ENCODE measurements around the gene ETV4. TPM values are rescaled to one million over a fixed set of nuclear protein-coding genes. Genes with fewer than 3 reads are reported as not detected.
A peak's percentile ranks its signal among the peaks of the same experiment; 100 is the strongest.
"Not testable (repeated sequence)": the region's sequence is repeated elsewhere in the genome, so short reads cannot be mapped to it uniquely, and the experiment has no call there.

ETV4 gene
- total RNA-seq, 1 donor from 2014 or later = 7.9 TPM

GRCh38 chr17:43517615-43518386 lies 28.3 kb downstream of the ETV4 start:
- DNase-seq (ENCODE audit: low read depth) = peak; percentile 70

- no peak for DNase-seq (ENCODE audit: low read depth)
These were observed 29.0 kb downstream of the ETV4 start for GRCh38 chr17:43517161-43517560.

DNA sequence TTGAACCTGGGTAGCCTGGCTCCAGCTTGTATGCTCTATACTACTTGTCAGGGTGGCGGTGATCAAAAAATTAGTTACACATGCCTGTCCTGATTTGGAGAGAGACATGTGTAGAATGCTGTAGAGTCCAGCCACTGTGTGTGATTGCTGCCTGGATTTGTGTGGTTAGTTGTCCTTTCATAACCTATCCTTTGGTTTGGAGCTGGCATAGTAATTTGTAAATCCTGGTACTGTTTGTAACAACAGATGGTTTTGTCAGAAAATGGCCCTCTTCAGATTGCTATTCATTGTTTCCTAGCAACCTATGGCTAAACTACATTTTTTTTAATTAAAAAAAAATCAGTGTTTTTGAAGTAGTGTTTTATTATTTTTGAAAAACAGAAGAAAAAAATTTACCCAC lies 30.5 kb downstream of the ETV4 start:
- DNase-seq (ENCODE audit: low read depth) = peak; percentile 60

DNA sequence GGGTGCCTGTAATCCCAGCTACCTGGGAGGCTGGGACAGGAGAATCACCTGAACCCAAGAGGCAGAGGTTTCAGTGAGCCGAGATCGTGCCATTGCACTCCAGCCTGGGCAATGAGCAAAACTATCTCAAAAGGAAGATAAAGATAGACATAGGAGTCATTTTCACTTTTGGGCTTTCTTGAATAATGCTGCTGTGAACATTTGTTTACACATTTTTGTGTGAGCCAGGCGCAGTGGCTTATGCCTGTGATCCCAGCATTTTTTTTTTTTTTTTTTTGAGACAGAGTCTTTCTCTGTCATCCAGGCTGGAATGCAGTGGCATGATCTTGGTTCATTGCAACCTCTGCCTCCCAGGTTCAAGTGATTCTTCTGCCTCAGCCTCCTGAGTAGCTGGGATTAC lies 34.9 kb downstream of the ETV4 start:
- DNase-seq (ENCODE audit: low read depth) = not testable (repeated sequence)

DNA sequence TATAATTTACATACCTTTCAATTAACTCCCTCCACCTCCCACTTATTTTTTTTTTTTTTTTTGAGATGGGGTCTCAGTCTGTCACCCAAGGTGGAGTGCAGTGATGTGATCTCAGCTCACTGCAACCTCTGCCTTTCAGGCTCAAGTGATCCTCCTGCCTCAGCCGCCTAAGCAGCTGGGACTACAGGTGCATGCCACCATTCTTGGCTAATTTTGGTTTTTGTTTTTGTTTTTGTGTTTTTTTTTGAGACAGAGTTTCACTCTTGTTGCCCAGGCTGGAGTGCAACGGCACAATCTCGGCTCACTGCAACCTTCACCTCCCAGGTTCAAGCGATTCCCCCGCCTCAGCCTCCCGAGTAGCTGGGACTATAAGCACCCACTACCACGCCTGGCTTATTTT lies 36.7 kb downstream of the ETV4 start:
- DNase-seq (ENCODE audit: low read depth) = not testable (repeated sequence)

GRCh38 chr17:43490621-43491020 lies 55.5 kb downstream of the ETV4 start:
- no peak for DNase-seq (ENCODE audit: low read depth)

DNA sequence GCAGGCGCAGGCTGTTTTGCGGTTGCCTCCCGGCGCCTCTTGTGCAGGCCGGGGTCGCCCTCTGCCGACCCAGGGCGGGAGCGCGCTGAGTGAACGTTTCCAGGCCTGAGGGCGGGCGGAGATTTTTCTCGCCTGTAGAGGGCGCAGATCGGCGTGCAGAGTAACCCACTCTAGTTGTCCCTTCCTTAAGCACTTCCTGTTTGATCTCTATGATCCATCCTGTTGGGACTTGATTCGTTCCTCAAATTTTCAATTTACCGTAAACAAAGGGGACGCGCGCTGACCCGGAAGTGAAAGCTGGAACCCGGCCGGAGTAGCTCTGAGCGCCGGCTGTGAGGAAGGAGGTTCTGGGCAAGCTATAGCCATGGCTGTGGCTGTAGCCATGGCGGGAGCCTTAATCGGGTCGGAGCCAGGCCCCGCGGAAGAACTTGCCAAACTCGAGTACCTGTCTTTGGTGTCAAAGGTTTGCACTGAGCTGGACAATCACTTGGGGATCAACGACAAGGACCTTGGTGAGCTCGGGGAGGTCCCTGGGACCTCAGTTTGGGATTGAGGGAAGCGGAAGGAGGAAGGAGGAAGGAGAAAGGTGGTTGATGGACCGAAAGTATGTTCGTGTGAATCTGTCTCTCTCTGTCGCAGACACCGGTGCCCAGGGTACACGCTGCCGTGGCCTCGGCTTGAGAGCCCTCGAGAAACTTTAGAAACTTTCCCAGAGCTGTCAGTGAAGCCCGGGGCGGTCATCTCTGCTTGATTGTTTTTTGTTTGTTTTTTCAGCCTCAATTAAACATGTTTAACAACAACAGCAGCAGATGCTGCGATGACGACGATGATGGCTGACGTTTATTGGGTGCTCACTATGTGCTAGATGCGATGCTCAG lies 62.2 kb downstream of the ETV4 start, which contains the start of gene DHX8:
DHX8 (plus strand) TSS at position 302 of the 878 bp plus-strand sequence; CDS start at position 365, 63 bp downstream.
- DNase-seq (ENCODE audit: low read depth) = peak; percentile 99

DNA sequence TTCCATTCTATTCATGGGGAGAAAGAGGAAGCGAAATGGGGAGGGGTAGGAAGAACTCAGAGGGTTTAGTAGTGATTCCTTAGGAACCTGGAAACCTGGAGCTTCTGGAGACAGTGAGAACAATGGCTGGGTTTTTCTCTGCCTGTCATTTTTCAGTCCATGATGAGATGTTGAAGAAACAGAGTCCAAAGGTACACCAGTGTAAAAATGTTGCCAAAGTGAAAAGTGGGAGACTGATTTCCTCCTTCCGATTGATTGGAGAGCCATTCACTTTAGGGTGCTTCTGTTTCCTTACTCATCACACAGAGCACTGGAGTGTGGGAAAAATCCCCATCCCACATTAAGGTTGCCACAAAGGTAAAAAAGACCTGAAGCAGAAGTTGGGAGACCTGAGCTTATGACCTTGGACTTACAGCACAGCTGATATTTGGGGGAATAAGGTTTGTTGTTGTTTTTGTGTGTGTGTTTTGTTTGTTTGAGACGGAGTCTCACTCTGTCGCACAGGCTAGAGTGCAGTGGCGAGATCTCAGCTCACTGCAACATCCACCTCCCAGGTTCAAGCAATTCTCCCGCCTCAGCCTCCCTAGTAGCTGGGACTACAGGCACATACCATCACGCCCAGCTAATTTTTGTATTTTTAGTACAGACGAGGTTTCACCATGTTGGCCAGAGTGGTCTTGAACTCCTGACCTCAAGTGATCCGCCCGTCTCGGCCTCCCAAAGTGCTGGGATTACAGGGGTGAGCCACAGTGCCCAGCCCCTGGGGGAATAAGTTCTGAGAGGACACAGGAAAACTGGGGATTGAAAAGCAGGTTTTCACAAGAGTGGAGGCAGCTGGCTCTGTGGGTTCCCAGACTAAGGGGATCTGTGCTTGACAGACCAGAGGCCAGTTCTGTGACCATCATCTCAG lies 63.8 kb downstream of the ETV4 start:
- peak; percentile 68 for DNase-seq (ENCODE audit: low read depth)

DNA sequence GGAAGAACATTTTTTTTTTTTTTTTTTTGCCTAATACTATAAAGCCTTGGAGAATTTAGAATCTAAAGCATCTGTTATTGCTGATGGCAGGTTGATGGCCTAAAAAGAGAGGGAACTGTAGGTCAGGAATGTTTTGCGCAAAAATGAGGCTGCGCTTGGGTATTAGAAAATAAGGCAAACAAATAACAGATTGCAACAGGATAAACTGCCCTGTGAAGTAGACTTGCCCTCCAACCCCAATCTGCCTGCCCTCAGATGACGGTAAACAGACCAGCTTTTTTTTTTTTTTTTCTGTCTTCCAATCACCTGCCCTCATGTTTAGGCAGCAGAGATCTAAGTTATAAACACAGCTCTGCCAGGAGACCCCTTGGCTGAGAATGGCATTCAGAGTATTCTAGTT lies 66.2 kb downstream of the ETV4 start:
- DNase-seq (ENCODE audit: low read depth) = no peak

Other genes with a start within 250 kb of the ETV4 start
- gene ARL4D, start 147.3 kb downstream of the ETV4 start, total RNA-seq = 54.6 and 70.4 TPM in 2 replicates
- 33.3 and 39.3 TPM in 2 replicates for gene DHX8, start 62.4 kb downstream of the ETV4 start, total RNA-seq
- 0.19 and 0.47 TPM in 2 replicates for gene MEOX1, start 115.6 kb upstream of the ETV4 start, total RNA-seq
- not detected in 2 replicates for gene SOST, start 212.5 kb upstream of the ETV4 start, total RNA-seq
- 103 and 104 TPM in 2 replicates for gene DUSP3, start 232.6 kb upstream of the ETV4 start, total RNA-seq
- gene CFAP97D1, start 234.1 kb upstream of the ETV4 start, total RNA-seq = not detected in 2 replicates